ENCODE data around the gene MBNL1. TPM values are rescaled to one million over a fixed set of nuclear protein-coding genes. Genes with fewer than 3 reads are reported as not detected.

MBNL1 gene
- total RNA-seq, 1 experiment from 2014 or later, result 11.1 TPM

DNA sequence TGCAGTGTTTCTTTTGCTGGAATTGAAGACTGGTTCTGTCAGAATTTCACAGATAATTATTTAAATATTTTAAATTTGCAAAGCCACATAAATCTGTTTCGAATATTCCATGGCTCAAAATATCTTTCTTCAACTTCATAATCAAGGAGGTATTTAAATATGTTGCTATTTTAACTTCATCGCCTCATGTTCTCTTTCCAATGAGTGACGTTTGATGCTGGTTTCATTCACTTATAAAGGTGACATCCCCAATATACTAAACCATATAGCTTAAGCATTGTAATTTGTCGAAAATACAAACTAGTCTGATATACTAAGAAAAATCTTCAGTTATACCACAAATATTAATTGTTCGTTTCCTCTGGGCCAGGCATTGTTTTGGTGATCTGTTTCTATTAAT is 22.5 kb downstream of the MBNL1 start:
- no peak for DNase-seq
- no peaks in the 10 kb centered on the region for H3K36me3 ChIP-seq (replicated peaks; ENCODE audit: control insufficient read depth, insufficient read depth, low read length)
- no peak overlapping the region for H3K4me3 ChIP-seq (ENCODE audit: insufficient read depth, low read depth, low read length)
- H3K27me3 ChIP-seq (ENCODE audit: control insufficient read depth, insufficient read depth, low read length), result no peaks in the 10 kb centered on the region

GRCh38 chr3:152291649-152292066 is 22.9 kb downstream of the MBNL1 start:
- Histone ChIP-seq H3K27me3 (ENCODE audit: control insufficient read depth, insufficient read depth, low read length) (no peaks in the 10 kb centered on the region), H3K36me3 (replicated peaks; ENCODE audit: control insufficient read depth, insufficient read depth, low read length) (no peaks in the 10 kb centered on the region), H3K4me3 (ENCODE audit: insufficient read depth, low read depth, low read length) (no peak overlapping the region)
- DNase-seq, result no peak

- no peaks in the 10 kb centered on the region for H3K27me3 ChIP-seq (ENCODE audit: control insufficient read depth, insufficient read depth, low read length)
- H3K4me3 ChIP-seq (ENCODE audit: insufficient read depth, low read depth, low read length), result no peak overlapping the region
- no peaks in the 10 kb centered on the region for H3K36me3 ChIP-seq (replicated peaks; ENCODE audit: control insufficient read depth, insufficient read depth, low read length)
- no peak for DNase-seq
Observed at GRCh38 chr3:152292366-152292765, 23.6 kb downstream of the MBNL1 start.

DNA sequence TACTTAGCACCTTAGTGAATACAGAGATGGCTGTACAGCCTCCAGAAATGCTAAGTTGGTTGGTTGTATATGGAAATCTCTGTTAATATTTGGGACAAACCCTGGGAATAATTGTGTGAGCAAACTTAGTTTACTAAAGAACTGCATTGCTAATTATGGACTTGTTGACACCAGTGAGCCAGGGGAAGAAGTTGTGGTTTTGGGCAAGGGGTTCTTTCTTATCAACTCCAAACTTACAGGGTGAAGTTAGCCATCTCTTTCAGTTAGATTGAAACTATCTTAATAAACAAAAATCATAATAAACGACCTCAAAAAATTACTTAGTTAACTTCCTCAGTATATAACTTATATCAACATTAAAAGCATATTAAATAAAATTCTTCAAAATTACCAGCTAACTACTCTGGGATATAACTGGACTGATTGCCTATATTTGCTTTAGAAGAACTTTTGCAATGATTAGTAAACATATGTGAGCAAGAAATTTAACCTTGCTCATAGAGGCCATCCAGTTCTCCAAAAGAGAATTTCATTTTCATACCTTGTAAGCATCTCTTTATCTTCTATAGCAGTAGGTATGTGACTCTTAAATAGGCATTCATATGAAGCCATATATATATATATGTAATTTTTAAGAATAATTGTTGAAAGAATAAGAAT is 24.7 kb downstream of the MBNL1 start:
- H3K4me3 ChIP-seq (ENCODE audit: insufficient read depth, low read depth, low read length), result no peak overlapping the region
- H3K27me3 ChIP-seq (ENCODE audit: control insufficient read depth, insufficient read depth, low read length), result no peaks in the 10 kb centered on the region
- DNase-seq, result no peak
- H3K36me3 ChIP-seq (replicated peaks; ENCODE audit: control insufficient read depth, insufficient read depth, low read length), result no peaks in the 10 kb centered on the region

GRCh38 chr3:152295344-152295743 is 26.6 kb downstream of the MBNL1 start:
- no peak overlapping the region for H3K4me3 ChIP-seq (ENCODE audit: insufficient read depth, low read depth, low read length)
- no peaks in the 10 kb centered on the region for H3K36me3 ChIP-seq (replicated peaks; ENCODE audit: control insufficient read depth, insufficient read depth, low read length)
- H3K27me3 ChIP-seq (ENCODE audit: control insufficient read depth, insufficient read depth, low read length), result no peaks in the 10 kb centered on the region
- no peak for DNase-seq

DNA sequence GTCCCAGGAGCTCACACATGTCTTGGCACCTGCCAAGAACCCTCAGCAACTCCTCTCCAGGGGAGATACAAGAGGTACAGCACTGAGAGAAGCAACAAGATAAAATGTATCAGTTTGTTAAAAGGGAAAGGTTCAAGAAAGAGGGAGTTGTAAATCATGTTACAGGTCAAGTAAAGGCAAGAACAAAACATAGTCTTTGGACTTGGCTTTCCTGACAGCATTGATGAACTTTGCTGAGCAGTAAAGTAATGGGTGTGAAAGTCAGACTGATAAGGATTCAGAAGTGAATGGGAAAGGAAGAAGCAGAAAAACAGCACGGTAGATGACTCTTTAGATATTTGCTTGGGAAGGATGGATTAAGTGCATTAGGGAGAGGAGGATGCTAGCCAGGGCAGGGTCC is 27.1 kb downstream of the MBNL1 start:
- no peak for DNase-seq
- H3K4me3 ChIP-seq (ENCODE audit: insufficient read depth, low read depth, low read length), result no peak overlapping the region
- H3K36me3 ChIP-seq (replicated peaks; ENCODE audit: control insufficient read depth, insufficient read depth, low read length), result no peaks in the 10 kb centered on the region
- no peaks in the 10 kb centered on the region for H3K27me3 ChIP-seq (ENCODE audit: control insufficient read depth, insufficient read depth, low read length)

- no peaks in the 10 kb centered on the region for H3K27me3 ChIP-seq (ENCODE audit: control insufficient read depth, insufficient read depth, low read length)
- no peaks in the 10 kb centered on the region for H3K36me3 ChIP-seq (replicated peaks; ENCODE audit: control insufficient read depth, insufficient read depth, low read length)
- H3K4me3 ChIP-seq (ENCODE audit: insufficient read depth, low read depth, low read length), result no peak overlapping the region
- no peak for DNase-seq
Observed at GRCh38 chr3:152296382-152296781, 27.7 kb downstream of the MBNL1 start.

- Histone ChIP-seq H3K36me3 (replicated peaks; ENCODE audit: control insufficient read depth, insufficient read depth, low read length) (no peaks in the 10 kb centered on the region), H3K27me3 (ENCODE audit: control insufficient read depth, insufficient read depth, low read length) (no peaks in the 10 kb centered on the region), H3K4me3 (ENCODE audit: insufficient read depth, low read depth, low read length) (no peak overlapping the region)
- DNase-seq, result no peak
Observed at GRCh38 chr3:152296971-152297370, 28.2 kb downstream of the MBNL1 start.

DNA sequence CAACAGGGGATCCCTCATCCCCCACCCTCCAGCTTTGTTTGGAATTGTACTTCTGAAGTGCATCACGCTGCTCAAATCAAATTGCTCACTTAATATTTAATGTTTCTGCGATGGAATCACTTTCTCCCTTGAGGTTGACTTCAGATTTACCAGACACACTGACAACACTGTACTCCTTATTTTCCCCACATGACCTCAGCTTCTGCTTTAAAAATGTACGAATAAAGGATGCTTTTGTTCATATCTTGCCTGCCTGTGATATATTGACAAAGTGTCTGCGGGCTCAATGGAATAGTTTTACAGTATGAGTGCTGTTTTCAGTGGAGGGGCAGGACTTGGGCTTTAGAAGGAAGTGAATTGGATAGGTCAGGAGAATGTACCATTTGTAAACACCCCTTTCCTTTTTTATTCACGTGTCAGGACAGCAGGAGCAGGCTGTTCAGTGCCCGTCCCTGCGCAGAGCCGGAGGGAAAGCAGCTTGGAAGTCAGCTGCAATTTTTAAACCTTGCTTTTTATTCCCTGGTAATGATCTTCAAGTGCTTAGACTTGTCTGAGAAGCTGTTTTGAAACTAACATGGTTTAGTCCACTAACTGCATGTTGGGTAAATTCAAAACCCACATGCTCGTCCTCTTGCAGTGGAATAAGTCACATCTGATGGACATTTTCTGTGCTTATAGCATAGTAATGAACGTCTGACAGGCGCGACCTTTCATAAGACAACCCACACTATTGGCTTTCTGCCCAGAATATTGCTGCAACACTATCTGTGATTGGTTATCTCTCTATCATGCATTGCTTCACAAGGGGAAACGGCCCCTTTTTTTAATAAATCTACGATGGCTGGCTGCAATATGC is 29.9 kb downstream of the MBNL1 start:
- no peaks in the 10 kb centered on the region for H3K36me3 ChIP-seq (replicated peaks; ENCODE audit: control insufficient read depth, insufficient read depth, low read length)
- peak overlapping the region; percentile 9; the same call in 1 of the 2 replicates for H3K4me3 ChIP-seq (ENCODE audit: insufficient read depth, low read depth, low read length)
- DNase-seq, result no peak
- H3K27me3 ChIP-seq (ENCODE audit: control insufficient read depth, insufficient read depth, low read length), result no peaks in the 10 kb centered on the region

DNA sequence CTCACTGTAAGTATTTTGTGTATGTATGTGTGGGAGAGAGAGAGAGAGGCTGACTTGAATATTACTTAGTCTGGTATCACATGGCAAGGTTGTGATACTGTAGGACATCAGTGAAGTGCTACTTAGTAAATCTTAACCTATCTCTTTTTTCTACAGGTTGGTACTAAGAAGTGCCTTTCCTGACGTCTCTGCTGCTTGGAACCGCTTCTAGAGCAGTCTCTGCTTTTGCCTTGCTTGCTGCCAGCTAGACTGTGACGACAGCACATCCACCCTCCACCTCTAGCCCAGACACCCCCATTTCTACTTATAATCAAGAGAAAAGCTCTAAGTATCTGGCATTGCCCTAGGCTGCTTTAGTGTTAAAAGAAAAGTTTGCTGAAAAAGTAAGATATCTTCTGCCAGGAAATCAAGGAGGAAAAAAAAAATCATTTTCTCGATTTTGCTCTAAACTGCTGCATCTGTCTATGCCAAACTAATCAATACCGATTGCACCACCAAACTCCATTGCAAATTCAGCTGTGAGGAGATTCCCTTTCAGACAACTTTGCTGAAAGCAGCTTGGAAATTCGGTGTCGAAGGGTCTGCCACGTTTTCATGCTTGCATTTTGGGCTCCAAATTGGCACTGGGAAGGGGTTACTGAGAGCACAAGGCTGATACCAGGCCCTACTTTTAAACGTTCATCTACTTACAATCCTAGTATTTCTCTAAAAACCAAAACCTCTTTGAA is 30.7 kb downstream of the MBNL1 start:
- H3K36me3 ChIP-seq (replicated peaks; ENCODE audit: control insufficient read depth, insufficient read depth, low read length), result no peaks in the 10 kb centered on the region
- H3K27me3 ChIP-seq (ENCODE audit: control insufficient read depth, insufficient read depth, low read length), result no peaks in the 10 kb centered on the region
- no peak for DNase-seq
- H3K4me3 ChIP-seq (ENCODE audit: insufficient read depth, low read depth, low read length), result peak overlapping the region; percentile 9; the same call in 1 of the 2 replicates

DNA sequence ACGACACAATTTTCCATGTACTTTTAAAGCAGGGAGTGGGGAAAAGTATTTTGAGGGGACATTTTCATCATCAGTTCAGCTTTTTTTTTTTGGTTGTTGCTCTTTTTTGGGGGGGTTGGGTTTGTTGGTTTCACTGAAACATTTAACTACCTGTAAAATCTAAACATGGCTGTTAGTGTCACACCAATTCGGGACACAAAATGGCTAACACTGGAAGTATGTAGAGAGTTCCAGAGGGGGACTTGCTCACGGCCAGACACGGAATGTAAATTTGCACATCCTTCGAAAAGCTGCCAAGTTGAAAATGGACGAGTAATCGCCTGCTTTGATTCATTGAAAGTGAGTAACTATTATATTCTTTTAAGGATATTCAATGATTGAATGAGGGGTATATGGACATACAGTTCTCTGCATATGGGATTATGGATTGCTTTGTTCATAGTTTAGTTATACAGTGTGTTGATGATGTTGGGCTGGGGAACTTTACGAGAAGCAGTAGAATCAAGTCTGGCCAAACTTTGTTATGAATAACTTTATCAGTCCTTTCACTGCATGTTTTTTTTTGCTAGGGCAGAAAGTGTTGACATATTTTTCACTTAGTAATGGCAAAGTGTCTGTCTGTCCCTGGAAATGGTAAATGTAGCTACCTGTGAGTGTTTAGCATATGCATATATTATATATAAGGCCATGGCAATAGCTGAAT is 31.5 kb downstream of the MBNL1 start:
- Histone ChIP-seq H3K4me3 (ENCODE audit: insufficient read depth, low read depth, low read length) (no peak overlapping the region), H3K27me3 (ENCODE audit: control insufficient read depth, insufficient read depth, low read length) (no peaks in the 10 kb centered on the region), H3K36me3 (replicated peaks; ENCODE audit: control insufficient read depth, insufficient read depth, low read length) (no peaks in the 10 kb centered on the region)
- no peak for DNase-seq

- DNase-seq, result no peak
- no peak overlapping the region; the same call in 1 of the 2 replicates for H3K4me3 ChIP-seq (ENCODE audit: insufficient read depth, low read depth, low read length)
- H3K36me3 ChIP-seq (replicated peaks; ENCODE audit: control insufficient read depth, insufficient read depth, low read length), result no peaks in the 10 kb centered on the region
- H3K27me3 ChIP-seq (ENCODE audit: control insufficient read depth, insufficient read depth, low read length), result no peaks in the 10 kb centered on the region
Observed at GRCh38 chr3:152301745-152302181, 33.0 kb downstream of the MBNL1 start.

GRCh38 chr3:152302521-152303021 is 33.8 kb downstream of the MBNL1 start:
- DNase-seq, result no peak
- no peaks in the 10 kb centered on the region for H3K36me3 ChIP-seq (replicated peaks; ENCODE audit: control insufficient read depth, insufficient read depth, low read length)
- H3K27me3 ChIP-seq (ENCODE audit: control insufficient read depth, insufficient read depth, low read length), result no peaks in the 10 kb centered on the region
- H3K4me3 ChIP-seq (ENCODE audit: insufficient read depth, low read depth, low read length), result no peak overlapping the region

- no peak for DNase-seq
- Histone ChIP-seq H3K4me3 (ENCODE audit: insufficient read depth, low read depth, low read length) (no peak overlapping the region), H3K27me3 (ENCODE audit: control insufficient read depth, insufficient read depth, low read length) (no peaks in the 10 kb centered on the region), H3K36me3 (replicated peaks; ENCODE audit: control insufficient read depth, insufficient read depth, low read length) (no peaks in the 10 kb centered on the region)
Observed at GRCh38 chr3:152304160-152304559, 35.4 kb downstream of the MBNL1 start.
